Mesendoderm (in vitro differentiated cells): ENCODE measurements around the gene TPRG1L.

Source experiments
- DNase-seq: peaks from one replicate; pipeline ENCODE4 v3.0.0; 2013
- H2AK5ac ChIP-seq: 2 replicates; pipeline ENCODE4 v1.6.1; 2013; ENCODE audit warnings: low read length, inconsistent platforms
- H2BK120ac ChIP-seq: 2 replicates; pipeline ENCODE4 v1.6.1; 2013; ENCODE audit warnings: low read depth, mild to moderate bottlenecking, low read length, moderate library complexity, mixed read lengths
- H2BK15ac ChIP-seq: replicated peaks from 2 replicates; pipeline ENCODE4 v1.6.1; 2013; ENCODE audit warnings: low read depth, mild to moderate bottlenecking, moderate library complexity
- H2BK5ac ChIP-seq: 2 replicates; pipeline ENCODE4 v1.6.1; 2013; ENCODE audit warnings: low read length, inconsistent platforms
- H3K18ac ChIP-seq: 2 replicates; pipeline ENCODE4 v1.6.1; 2013; ENCODE audit warnings: mild to moderate bottlenecking, low read length, mixed read lengths
- H3K23ac ChIP-seq: one replicate; pipeline ENCODE4 v1.6.1; 2013; ENCODE audit warnings: low read length
- H3K27ac ChIP-seq: 2 replicates; pipeline ENCODE4 v1.5.1; 2013; ENCODE audit warnings: low read depth, mild to moderate bottlenecking, inconsistent platforms, low read length, moderate library complexity
- H3K27me3 ChIP-seq: 2 replicates; pipeline ENCODE4 v1.6.1; 2013; ENCODE audit warnings: low read length, control low read depth, mild to moderate bottlenecking, inconsistent platforms; ENCODE audit not compliant: insufficient read depth, poor library complexity
- H3K36me3 ChIP-seq: 2 replicates; pipeline ENCODE4 v1.6.1; 2013; ENCODE audit warnings: low read length, inconsistent platforms; ENCODE audit not compliant: control insufficient read depth, insufficient read depth
- H3K4ac ChIP-seq: one replicate; pipeline ENCODE4 v1.6.1; 2013; ENCODE audit warnings: low read depth, mild to moderate bottlenecking, low read length, moderate library complexity
- H3K4me1 ChIP-seq: 2 replicates; pipeline ENCODE4 v1.6.1; 2013; ENCODE audit warnings: low read depth, low read length, inconsistent platforms; ENCODE audit not compliant: control insufficient read depth
- H3K4me2 ChIP-seq: 2 replicates; pipeline ENCODE4 v1.6.1; 2013; ENCODE audit warnings: low read length
- H3K4me3 ChIP-seq: 2 replicates; pipeline ENCODE4 v1.5.1; 2013; ENCODE audit warnings: mild to moderate bottlenecking, low read length
- H3K56ac ChIP-seq: one replicate; pipeline ENCODE4 v1.6.1; 2013; ENCODE audit warnings: low read length
- H3K79me1 ChIP-seq: 2 replicates; pipeline ENCODE4 v1.6.1; 2013; ENCODE audit warnings: low read length, inconsistent platforms
- H3K79me2 ChIP-seq: 2 replicates; pipeline ENCODE4 v1.6.1; 2013; ENCODE audit warnings: mild to moderate bottlenecking, low read length; ENCODE audit not compliant: control insufficient read depth, insufficient read depth
- H3K9ac ChIP-seq: 2 replicates; pipeline ENCODE4 v1.6.1; 2013; ENCODE audit warnings: low read length, inconsistent platforms
- H4K5ac ChIP-seq: one replicate; pipeline ENCODE4 v1.6.1; 2013; ENCODE audit warnings: low read length
- H4K8ac ChIP-seq: one replicate; pipeline ENCODE4 v1.6.1; 2013; ENCODE audit warnings: low read depth, mild to moderate bottlenecking, control low read depth, low read length, moderate library complexity
- WGBS: extraction: QIAGEN DNeasy Blood & Tissue Kit; methylation state at CpG from one replicate; pipeline ENCODE4 v1.1.7; 2013; ENCODE audit warnings: low lambda C conversion rate, missing lambda C conversion rate; ENCODE audit not compliant: insufficient coverage; ENCODE audit errors: extremely low coverage; 5-methylcytosine and 5-hydroxymethylcytosine counted together

Gene TPRG1L

DNA sequence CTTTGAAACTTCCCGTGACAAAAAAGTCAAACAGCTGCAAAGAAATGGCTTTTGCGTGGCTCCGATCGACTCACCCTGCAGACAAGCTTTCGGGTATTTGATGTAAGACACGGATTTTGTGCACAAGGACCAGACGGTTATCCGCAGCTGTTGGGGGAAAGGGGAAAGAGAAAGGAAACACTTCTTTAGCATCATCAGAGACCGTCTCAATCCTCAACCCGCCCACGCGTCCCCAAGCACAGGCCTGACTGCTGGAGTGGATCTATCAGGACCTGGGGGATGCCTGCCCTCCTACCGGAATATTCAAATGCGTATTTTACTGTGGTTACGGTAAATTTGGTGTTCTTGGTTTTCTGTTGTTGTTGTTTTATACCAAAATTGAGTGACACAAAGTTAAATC, 13.9 kb downstream of the TPRG1L start:
- H3K36me3 ChIP-seq = no peaks in the 10 kb centered on the region

DNA sequence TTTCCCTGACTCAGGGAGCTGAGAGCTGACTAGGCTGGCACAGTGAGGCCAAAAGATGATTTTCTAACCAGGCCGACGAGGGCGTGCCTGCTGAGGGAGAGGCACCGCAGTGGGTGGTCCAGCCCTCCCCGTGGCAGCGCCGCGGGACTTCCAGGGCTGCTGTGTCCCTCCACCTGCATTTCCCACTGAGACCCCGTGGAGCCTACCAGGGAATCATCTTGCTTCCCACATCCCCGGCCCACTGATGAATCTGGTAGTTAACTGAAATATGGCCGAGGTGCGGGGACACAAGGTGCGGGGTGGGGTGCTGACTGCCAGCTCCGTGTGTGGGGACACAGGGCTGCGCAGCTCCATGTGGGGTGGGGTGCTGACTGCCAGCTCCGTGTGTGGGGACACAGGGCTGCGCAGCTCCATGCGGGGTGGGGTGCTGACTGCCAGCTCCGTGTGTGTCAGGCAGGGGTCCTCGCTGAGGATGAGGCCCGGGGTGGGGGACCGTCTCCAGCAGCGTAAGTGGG, 14.6 kb downstream of the TPRG1L start:
- no peak overlapping the region for H3K27ac ChIP-seq
- no peak overlapping the region for H3K4me2 ChIP-seq
- no peak overlapping the region for H3K9ac ChIP-seq
- no peak overlapping the region for H2BK15ac ChIP-seq
- H3K4me1 ChIP-seq = no peaks in the 10 kb centered on the region
- no peak overlapping the region for H2AK5ac ChIP-seq
- no peak overlapping the region for H4K5ac ChIP-seq
- H3K23ac ChIP-seq = no peak overlapping the region
- no peaks in the 10 kb centered on the region for H3K79me2 ChIP-seq
- H2BK120ac ChIP-seq = no peak overlapping the region
- H2BK5ac ChIP-seq = no peak overlapping the region
- no peak for DNase-seq
- H3K79me1 ChIP-seq = peaks cover 2% of the 10 kb centered on the region
- H3K27me3 ChIP-seq = no peaks in the 10 kb centered on the region
- H3K18ac ChIP-seq = no peak overlapping the region
- WGBS = no CpG with 5 or more reads among the region's 23 CpGs
- no peak overlapping the region for H3K4me3 ChIP-seq
- H3K4ac ChIP-seq = no peak overlapping the region
- no peaks in the 10 kb centered on the region for H3K36me3 ChIP-seq
- no peak overlapping the region for H4K8ac ChIP-seq
- no peak overlapping the region for H3K56ac ChIP-seq

More for the DNA sequence above, 13.9 kb downstream of the TPRG1L start:
- no peak overlapping the region for H3K18ac ChIP-seq
- H2BK15ac ChIP-seq = no peak overlapping the region
- DNase-seq = no peak
- H3K27ac ChIP-seq = no peak overlapping the region
- no peak overlapping the region for H2AK5ac ChIP-seq
- no peak overlapping the region for H3K4me2 ChIP-seq
- H3K79me1 ChIP-seq = peaks cover 2% of the 10 kb centered on the region
- no peak overlapping the region for H4K8ac ChIP-seq
- no peak overlapping the region for H3K4me3 ChIP-seq
- H3K79me2 ChIP-seq = no peaks in the 10 kb centered on the region
- no peak overlapping the region for H4K5ac ChIP-seq
- H3K27me3 ChIP-seq = no peaks in the 10 kb centered on the region
- no peak overlapping the region for H2BK120ac ChIP-seq
- no peak overlapping the region for H2BK5ac ChIP-seq
- H3K9ac ChIP-seq = no peak overlapping the region
- no CpG with 5 or more reads among the region's 15 CpGs for WGBS
- H3K56ac ChIP-seq = no peak overlapping the region
- no peak overlapping the region for H3K23ac ChIP-seq
- no peaks in the 10 kb centered on the region for H3K4me1 ChIP-seq
- no peak overlapping the region for H3K4ac ChIP-seq

DNA sequence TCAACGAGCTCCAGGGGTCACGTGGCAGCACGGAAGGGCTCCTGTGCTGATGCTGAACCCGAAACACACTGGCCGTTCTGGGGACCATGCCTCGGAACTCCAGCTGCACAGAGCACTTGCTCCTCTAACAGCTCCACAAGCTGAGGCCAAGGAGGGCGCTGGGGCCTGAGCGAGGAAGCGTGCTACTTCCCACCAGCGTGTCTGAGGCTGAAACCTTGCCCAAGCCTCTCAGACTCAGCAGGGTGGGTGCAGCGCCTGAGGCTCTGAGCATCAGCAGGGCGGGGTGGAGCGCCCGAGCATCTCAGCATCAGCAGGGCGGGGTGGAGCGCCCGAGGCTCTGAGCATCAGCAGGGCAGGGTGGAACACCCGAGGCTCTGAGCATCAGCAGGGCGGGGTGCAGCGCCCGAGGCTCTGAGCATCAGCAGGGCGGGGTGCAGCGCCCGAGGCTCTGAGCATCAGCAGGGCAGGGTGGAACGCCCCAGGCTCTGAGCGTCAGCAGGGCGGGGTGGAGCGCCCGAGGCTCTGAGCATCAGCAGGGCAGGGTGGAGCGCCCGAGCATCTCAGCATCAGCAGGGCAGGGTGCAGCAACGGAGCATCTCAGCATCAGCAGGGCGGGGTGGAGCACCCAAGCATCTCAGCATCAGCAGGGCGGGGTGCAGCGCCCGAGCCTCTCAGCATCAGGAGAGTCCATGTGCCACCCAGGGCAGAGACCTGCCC, 15.5 kb downstream of the TPRG1L start:
- DNase-seq = no peak
- no peaks in the 10 kb centered on the region for H3K36me3 ChIP-seq
- H2BK15ac ChIP-seq = no peak overlapping the region
- H2BK120ac ChIP-seq = no peak overlapping the region
- H2BK5ac ChIP-seq = no peak overlapping the region
- no peak overlapping the region for H4K5ac ChIP-seq
- H3K4ac ChIP-seq = no peak overlapping the region
- no peak overlapping the region for H3K27ac ChIP-seq
- no peaks in the 10 kb centered on the region for H3K27me3 ChIP-seq
- no peak overlapping the region for H3K4me2 ChIP-seq
- no peak overlapping the region for H3K18ac ChIP-seq
- no peaks in the 10 kb centered on the region for H3K4me1 ChIP-seq
- H3K79me2 ChIP-seq = no peaks in the 10 kb centered on the region
- no peak overlapping the region for H2AK5ac ChIP-seq
- no peak overlapping the region for H3K23ac ChIP-seq
- no peak overlapping the region for H3K9ac ChIP-seq
- peaks cover 2% of the 10 kb centered on the region for H3K79me1 ChIP-seq
- WGBS = no CpG with 5 or more reads among the region's 36 CpGs
- H3K4me3 ChIP-seq = no peak overlapping the region
- H4K8ac ChIP-seq = no peak overlapping the region
- H3K56ac ChIP-seq = no peak overlapping the region

DNA sequence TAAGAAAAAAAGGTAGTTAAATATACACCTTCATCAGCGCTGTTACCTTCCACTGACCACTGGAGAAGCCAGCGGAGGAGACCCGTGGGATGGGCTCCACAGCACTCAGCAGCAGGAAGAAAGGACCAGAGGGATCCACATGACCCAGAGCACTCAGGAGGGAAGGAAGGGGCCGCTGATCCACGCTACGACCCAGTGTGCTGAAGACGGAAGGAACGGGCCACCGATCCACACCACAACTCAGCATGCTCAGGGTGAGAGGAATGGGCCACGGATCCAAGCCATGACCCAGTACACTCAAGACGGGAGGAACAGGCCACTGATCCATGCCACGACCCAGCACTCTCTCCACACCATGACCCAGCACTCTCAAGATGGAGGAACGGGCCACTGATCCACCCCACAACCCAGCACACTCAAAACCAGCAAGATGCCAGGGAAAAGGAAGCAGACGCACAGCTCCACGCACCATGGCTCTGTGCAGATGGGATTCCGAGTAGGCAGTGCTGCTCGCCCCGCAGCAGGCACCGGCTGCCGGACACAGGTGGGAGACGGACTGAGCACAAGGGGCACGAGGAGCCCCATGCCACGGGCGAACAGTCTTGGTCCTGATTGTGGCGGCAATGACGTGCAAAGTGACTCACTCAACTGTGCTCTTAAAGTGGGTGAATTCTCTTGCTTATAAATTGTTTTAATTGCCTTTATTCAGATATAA, 16.4 kb downstream of the TPRG1L start:
- Histone ChIP-seq H3K79me1 (peaks cover 2% of the 10 kb centered on the region), H2AK5ac (no peak overlapping the region), H3K4me1 (no peaks in the 10 kb centered on the region), H4K8ac (no peak overlapping the region), H2BK15ac (no peak overlapping the region), H2BK5ac (no peak overlapping the region), H3K4me2 (no peak overlapping the region), H3K79me2 (no peaks in the 10 kb centered on the region), H3K56ac (no peak overlapping the region), H3K27me3 (no peaks in the 10 kb centered on the region), H4K5ac (no peak overlapping the region), H3K4me3 (no peak overlapping the region), H3K4ac (no peak overlapping the region), H3K18ac (no peak overlapping the region), H3K27ac (no peak overlapping the region), H3K36me3 (no peaks in the 10 kb centered on the region), H3K9ac (no peak overlapping the region), H3K23ac (no peak overlapping the region), H2BK120ac (no peak overlapping the region)
- DNase-seq = no peak
- WGBS = no CpG with 5 or more reads among the region's 26 CpGs

DNA sequence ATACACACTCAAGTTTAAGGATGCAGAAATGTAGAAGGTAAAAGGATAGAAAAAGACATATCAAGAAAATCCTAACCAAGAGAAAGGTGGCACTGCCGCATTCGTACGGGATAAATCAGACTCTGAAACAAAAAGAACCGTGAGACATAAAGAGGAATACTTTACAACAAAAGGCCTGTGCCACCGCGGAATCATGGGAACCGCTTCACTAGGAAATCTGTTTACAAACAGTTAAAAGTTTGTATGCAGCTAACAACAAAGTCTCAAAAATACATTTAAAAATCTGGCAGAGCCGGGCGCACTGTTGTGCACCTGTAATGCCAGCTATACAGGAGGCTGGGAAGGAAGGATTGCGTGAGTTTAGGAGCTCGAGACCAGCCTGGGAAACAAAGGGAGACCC, 17.0 kb downstream of the TPRG1L start:
- Histone ChIP-seq H3K79me1 (peaks cover 2% of the 10 kb centered on the region), H3K4me1 (no peaks in the 10 kb centered on the region), H3K18ac (no peak overlapping the region), H3K4me3 (no peak overlapping the region), H3K4me2 (no peak overlapping the region), H3K4ac (no peak overlapping the region), H3K9ac (no peak overlapping the region), H4K5ac (no peak overlapping the region), H2BK120ac (no peak overlapping the region), H3K27me3 (no peaks in the 10 kb centered on the region), H2BK5ac (no peak overlapping the region), H3K56ac (no peak overlapping the region), H3K36me3 (no peaks in the 10 kb centered on the region), H3K27ac (no peak overlapping the region), H4K8ac (no peak overlapping the region), H3K23ac (no peak overlapping the region), H3K79me2 (no peaks in the 10 kb centered on the region), H2BK15ac (no peak overlapping the region), H2AK5ac (no peak overlapping the region)
- WGBS = no CpG with 5 or more reads among the region's 11 CpGs
- no peak for DNase-seq
